ENCODE results near the gene GPR143.

DNA sequence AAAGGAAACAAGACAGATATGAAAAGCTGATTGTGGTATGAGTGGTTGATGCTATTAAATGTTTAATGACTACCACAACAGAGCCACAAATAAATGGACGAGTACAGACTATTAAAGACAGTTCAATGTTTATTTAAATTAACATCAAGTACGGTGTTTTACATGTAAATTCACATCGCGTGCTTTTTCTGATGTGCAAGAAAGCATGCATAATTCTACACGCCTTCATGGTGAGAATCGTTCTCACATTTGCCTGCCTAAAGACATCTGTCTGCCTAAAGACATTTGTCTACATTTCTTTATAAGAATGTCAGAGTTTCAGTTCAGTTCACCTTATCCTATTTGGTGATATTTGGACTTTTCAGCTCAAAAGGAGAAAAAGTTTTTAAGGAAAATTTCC lies 7.3 kb upstream of the GPR143 start:
- TF ChIP-seq CTCF (conservative IDR thresholded peaks at IDR 0.05; ENCODE audit: low read depth, low read length) (no peak), POLR2A (IDR thresholded peaks at IDR 0.05; ENCODE audit: low read depth, low read length) (no peak), RFX5 (IDR thresholded peaks at IDR 0.05; ENCODE audit: low read depth, low read length) (no peak), ELK1 (IDR thresholded peaks at IDR 0.05; ENCODE audit: borderline replicate concordance, low read depth, low read length) (no peak), CHD1 (IDR thresholded peaks at IDR 0.05; ENCODE audit: low read depth, low read length) (no peak), MXI1 (IDR thresholded peaks at IDR 0.05; ENCODE audit: borderline replicate concordance, low read depth, low read length) (no peak), BHLHE40 (IDR thresholded peaks at IDR 0.05; ENCODE audit: low read depth, low read length) (no peak)
